Spleen (tissue), 11 donors: ENCODE results near the gene TRAPPC12. TPM values are rescaled to one million over a fixed set of nuclear protein-coding genes. Genes with fewer than 3 reads are reported as not detected.

ENCODE experiments used
- DNase-seq: peaks from one replicate; pipeline ENCODE4 v3.0.0-alpha.2; 2020
- H3K27ac ChIP-seq, 8 donors: fragments of 200-600 bp; sonication (generic) in 7 of 8; 1 replicate in 4 of 8; 2 replicates in 4 of 8; pipeline versions ENCODE4 v1.5.0 to v1.8.0; 2016 to 2021; ENCODE audit warnings: inconsistent platforms in 4 of 8, mild to moderate bottlenecking in 4 of 8, moderate library complexity in 1 of 8
- H3K27me3 ChIP-seq, 7 donors: fragments of 200-600 bp; sonication (generic) in 6 of 7; replicated peaks in 1 of 7; 1 replicate in 4 of 7; 2 replicates in 3 of 7; pipeline versions ENCODE4 v1.5.0 to v1.8.0; 2016 to 2021; ENCODE audit warnings: inconsistent platforms in 3 of 7, mild to moderate bottlenecking in 1 of 7
- H3K36me3 ChIP-seq, 6 donors: fragments of 200-600 bp; sonication (generic) in 5 of 6; 1 replicate in 4 of 6; 2 replicates in 2 of 6; pipeline versions ENCODE4 v1.5.0 to v1.8.0; 2016 to 2021; ENCODE audit warnings: inconsistent platforms in 2 of 6
- H3K4me1 ChIP-seq, 6 donors: fragments of 200-600 bp; sonication (generic) in 5 of 6; 1 replicate in 3 of 6; 2 replicates in 3 of 6; pipeline versions ENCODE4 v1.5.0 to v1.8.0; 2016 to 2021; ENCODE audit warnings: inconsistent platforms in 3 of 6
- H3K4me3 ChIP-seq, 8 donors: fragments of 200-600 bp; sonication (generic) in 7 of 8; 1 replicate in 4 of 8; 2 replicates in 4 of 8; pipeline versions ENCODE4 v1.5.0 to v1.8.0; 2016 to 2021; ENCODE audit warnings: inconsistent platforms in 4 of 8, mild to moderate bottlenecking in 4 of 8, moderate library complexity in 2 of 8
- H3K9me3 ChIP-seq, 8 donors: fragments of 200-600 bp; sonication (generic) in 7 of 8; 1 replicate in 4 of 8; 2 replicates in 4 of 8; pipeline versions ENCODE4 v1.5.0 to v1.8.0; 2016 to 2021; ENCODE audit warnings: inconsistent platforms in 4 of 8
- CTCF ChIP-seq, 11 experiments: fragments of 200-600 bp in 7 of 11; fragments of 450-650 bp in 4 of 11; sonication (generic) in 4 of 11; IDR thresholded peaks in 8 of 11; conservative IDR thresholded peaks in 3 of 11; 1 replicate in 7 of 11; 2 replicates in 4 of 11; pipeline versions ENCODE4 v1.4.0 to v1.8.0; 2016 to 2021; ENCODE audit warnings: antibody characterized with exemption in 11 of 11, inconsistent platforms in 4 of 11, mild to moderate bottlenecking in 1 of 11
- POLR2A ChIP-seq, 3 donors: fragments of 450-650 bp; IDR thresholded peaks; one replicate each; pipeline ENCODE4 v1.5.1; 2017; ENCODE audit warnings: antibody characterized with exemption in 3 of 3, mild to moderate bottlenecking in 1 of 3
- POLR2AphosphoS5 ChIP-seq, 3 donors: sonication (generic); formaldehyde crosslinking; IDR thresholded peaks; one replicate each; pipeline ENCODE4 v1.5.1; 2017; ENCODE audit warnings: antibody characterized with exemption in 3 of 3
- WGBS, 5 donors: extraction: QIAGEN DNeasy Blood & Tissue Kit in 3 of 5; methylation state at CpG; one replicate each; pipeline versions ENCODE4 v1.1.5 to v1.1.7; 2013 to 2018; 5-methylcytosine and 5-hydroxymethylcytosine counted together
- intact Hi-C: fragments of 100-400 bp; cut with DNase I; formaldehyde crosslinking; loops from one replicate; pipeline ENCODE4 v1.15.0; 2023; ENCODE audit warnings: low total_unique reads
- polyA plus RNA-seq, 3 donors: library from polyadenylated mRNA; stranded (reverse); fragments of 200-250 nt; gene quantifications; one replicate each; pipeline ENCODE4 v1.2.1, GENCODE V29; 2013
- total RNA-seq, 7 donors: library from RNA; depleted of rRNA in 3 of 7; stranded (reverse); fragments of >200 nt in 3 of 7; fragmentation: NEBNext Ultra II Directional in 4 of 7; extraction: Animal tissue kit (Norgen Biotek cat#: 25700) in 4 of 7; gene quantifications; one replicate each; pipeline versions ENCODE4 v1.1.0 to v1.2.1, GENCODE V29; 2016 to 2021
- donor health status: healthy with polysubstance abuse.
- donor health status: DM: no; HTN: no; CAD: no; lungs with moderate emphysema.
- donor health status: DM: no; HTN: no; CAD: no.
- donor health status: Bipolar disorder and iron deficiency.
- donor health status: healthy.
- donor health status: DM: no; HTN: no; CAD: no.
- donor health status: DM: yes; HTN: yes; CAD: no.

TRAPPC12 gene
- total and polyA plus RNA-seq, 10 donors: 70.2 to 132 (median 97.1) TPM

GRCh38 chr2:3405307-3405706, 25.8 kb downstream of the TRAPPC12 start:
- WGBS, 5 donors: 94 to 98% (median 96%) methylated on average over 6 of the region's 6 CpGs
- Histone ChIP-seq H3K4me1 (peaks cover 0 to 23% (median 3%) of the 10 kb centered on the region in 6 donors), H3K9me3 (no peaks in the 10 kb centered on the region), H3K27me3 (no peaks in the 10 kb centered on the region), H3K36me3 (peaks cover 0 to 87% (median 41%) of the 10 kb centered on the region in 6 donors), H3K4me3 (no peak overlapping the region), H3K27ac (no peak overlapping the region)
- TF ChIP-seq POLR2A (IDR thresholded peaks at IDR 0.05): no peak
- no peak for TF ChIP-seq POLR2AphosphoS5 (IDR thresholded peaks at IDR 0.05)
- TF ChIP-seq CTCF (IDR thresholded peaks at IDR 0.05 in 8 of 11, conservative IDR thresholded peaks at IDR 0.05 in 3 of 11): no peak
- intact Hi-C loops: no loop called here
- no peak for DNase-seq

GRCh38 chr2:3405876-3406275, 26.4 kb downstream of the TRAPPC12 start:
- Histone ChIP-seq H3K27me3 (no peaks in the 10 kb centered on the region), H3K4me3 (no peak overlapping the region), H3K36me3 (peaks cover 0 to 86% (median 35%) of the 10 kb centered on the region in 6 donors), H3K27ac (no peak overlapping the region), H3K9me3 (no peaks in the 10 kb centered on the region), H3K4me1 (peaks cover 0 to 23% (median 3%) of the 10 kb centered on the region in 6 donors)
- DNase-seq: no peak
- WGBS, 5 donors: 92 to 97% (median 95%) methylated on average over 7 of the region's 7 CpGs
- TF ChIP-seq POLR2A (IDR thresholded peaks at IDR 0.05): no peak
- no peak for TF ChIP-seq POLR2AphosphoS5 (IDR thresholded peaks at IDR 0.05)
- intact Hi-C loops: no loop called here

GRCh38 chr2:3406501-3406900, 27.0 kb downstream of the TRAPPC12 start:
- Histone ChIP-seq H3K27ac (no peak overlapping the region), H3K9me3 (no peaks in the 10 kb centered on the region), H3K27me3 (no peaks in the 10 kb centered on the region), H3K4me3 (no peak overlapping the region), H3K36me3 (peaks cover 0 to 85% (median 30%) of the 10 kb centered on the region in 6 donors), H3K4me1 (peaks cover 0 to 23% (median 3%) of the 10 kb centered on the region in 6 donors)
- DNase-seq: no peak
- TF ChIP-seq CTCF (IDR thresholded peaks at IDR 0.05 in 8 of 11, conservative IDR thresholded peaks at IDR 0.05 in 3 of 11): no peak
- TF ChIP-seq POLR2AphosphoS5 (IDR thresholded peaks at IDR 0.05): no peak
- TF ChIP-seq POLR2A (IDR thresholded peaks at IDR 0.05): no peak
- WGBS, 5 donors: 71 to 90% (median 78%) methylated on average over 3 of the region's 3 CpGs
- intact Hi-C loops: no loop called here

- H3K4me3 ChIP-seq: no peak overlapping the region
- WGBS, 5 donors: 94 to 98% (median 97%) methylated on average over 13 of the region's 13 CpGs
- no peak for DNase-seq
- no peaks in the 10 kb centered on the region for H3K27me3 ChIP-seq
- TF ChIP-seq POLR2A (IDR thresholded peaks at IDR 0.05): no peak
- no peak for TF ChIP-seq CTCF (IDR thresholded peaks at IDR 0.05 in 8 of 11, conservative IDR thresholded peaks at IDR 0.05 in 3 of 11)
- TF ChIP-seq POLR2AphosphoS5 (IDR thresholded peaks at IDR 0.05): peak in 1 of 3 donors; percentile 24
- peaks cover 0 to 17% (median 1%) of the 10 kb centered on the region in 6 donors for H3K4me1 ChIP-seq
- H3K9me3 ChIP-seq: no peaks in the 10 kb centered on the region
- peaks cover 0 to 73% (median 14%) of the 10 kb centered on the region in 6 donors for H3K36me3 ChIP-seq
- H3K27ac ChIP-seq: no peak overlapping the region
- intact Hi-C loops: no loop called here
Measured at GRCh38 chr2:3408781-3409180, 29.3 kb downstream of the TRAPPC12 start.
